ENCODE data around the gene SLC30A4. TPM values are rescaled to one million over a fixed set of nuclear protein-coding genes. Genes with fewer than 3 reads are reported as not detected.

The SLC30A4 gene
- total and polyA plus RNA-seq, 9 donors = 2.5 to 10.9 (median 7.5) TPM

GRCh38 chr15:45441686-45442085 lies 80.9 kb downstream of the SLC30A4 start:
- Histone ChIP-seq H3K9me3 (no peaks in the 10 kb centered on the region), H3K36me3 (no peaks in the 10 kb centered on the region), H3K27ac (no peak overlapping the region), H3K4me1 (ENCODE audit: insufficient read depth) (no peaks in the 10 kb centered on the region), H3K4me3 (no peak overlapping the region), H3K27me3 (no peaks in the 10 kb centered on the region)
- DNase-seq = no peak
- WGBS, 3 donors = 79 to 80% (median 80%) methylated on average over 8 of the region's 8 CpGs
- intact Hi-C loops (cut with DNase I) = no loop called here
- no peak for TF ChIP-seq POLR2A (IDR thresholded peaks at IDR 0.05)
- TF ChIP-seq, protein P1, sequence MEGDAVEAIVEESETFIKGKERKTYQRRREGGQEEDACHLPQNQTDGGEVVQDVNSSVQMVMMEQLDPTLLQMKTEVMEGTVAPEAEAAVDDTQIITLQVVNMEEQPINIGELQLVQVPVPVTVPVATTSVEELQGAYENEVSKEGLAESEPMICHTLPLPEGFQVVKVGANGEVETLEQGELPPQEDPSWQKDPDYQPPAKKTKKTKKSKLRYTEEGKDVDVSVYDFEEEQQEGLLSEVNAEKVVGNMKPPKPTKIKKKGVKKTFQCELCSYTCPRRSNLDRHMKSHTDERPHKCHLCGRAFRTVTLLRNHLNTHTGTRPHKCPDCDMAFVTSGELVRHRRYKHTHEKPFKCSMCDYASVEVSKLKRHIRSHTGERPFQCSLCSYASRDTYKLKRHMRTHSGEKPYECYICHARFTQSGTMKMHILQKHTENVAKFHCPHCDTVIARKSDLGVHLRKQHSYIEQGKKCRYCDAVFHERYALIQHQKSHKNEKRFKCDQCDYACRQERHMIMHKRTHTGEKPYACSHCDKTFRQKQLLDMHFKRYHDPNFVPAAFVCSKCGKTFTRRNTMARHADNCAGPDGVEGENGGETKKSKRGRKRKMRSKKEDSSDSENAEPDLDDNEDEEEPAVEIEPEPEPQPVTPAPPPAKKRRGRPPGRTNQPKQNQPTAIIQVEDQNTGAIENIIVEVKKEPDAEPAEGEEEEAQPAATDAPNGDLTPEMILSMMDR (IDR thresholded peaks at IDR 0.05) = no peak
- no peak for TF ChIP-seq EP300 (IDR thresholded peaks at IDR 0.05)

DNA sequence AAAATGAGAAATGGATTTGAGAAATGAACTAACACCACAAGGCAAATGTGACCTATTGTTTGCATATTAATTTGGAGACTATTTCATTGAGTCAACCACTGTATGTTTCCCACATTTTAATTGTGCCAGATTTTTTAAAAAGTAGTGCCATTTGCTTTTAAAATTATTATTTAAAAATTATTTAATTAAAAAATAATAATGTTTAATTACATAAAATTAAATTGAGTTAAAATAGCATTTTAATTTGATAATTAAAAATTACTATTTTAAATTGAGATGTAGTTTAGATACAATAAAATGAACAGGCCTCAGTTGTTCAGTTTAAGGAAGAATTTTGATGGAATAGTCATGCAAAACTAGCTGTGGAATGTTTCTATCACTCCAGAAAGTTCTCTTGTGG lies 81.5 kb downstream of the SLC30A4 start:
- H3K9me3 ChIP-seq = no peaks in the 10 kb centered on the region
- no peak overlapping the region for H3K4me3 ChIP-seq
- no peaks in the 10 kb centered on the region for H3K4me1 ChIP-seq (ENCODE audit: insufficient read depth)
- intact Hi-C loops (cut with DNase I) = no loop called here
- TF ChIP-seq, protein P1 (IDR thresholded peaks at IDR 0.05) = no peak
- no peak for TF ChIP-seq EP300 (IDR thresholded peaks at IDR 0.05)
- no peak for TF ChIP-seq POLR2A (IDR thresholded peaks at IDR 0.05)
- H3K27me3 ChIP-seq = no peaks in the 10 kb centered on the region
- H3K36me3 ChIP-seq = no peaks in the 10 kb centered on the region
- no peak for DNase-seq
- no peak overlapping the region for H3K27ac ChIP-seq

DNA sequence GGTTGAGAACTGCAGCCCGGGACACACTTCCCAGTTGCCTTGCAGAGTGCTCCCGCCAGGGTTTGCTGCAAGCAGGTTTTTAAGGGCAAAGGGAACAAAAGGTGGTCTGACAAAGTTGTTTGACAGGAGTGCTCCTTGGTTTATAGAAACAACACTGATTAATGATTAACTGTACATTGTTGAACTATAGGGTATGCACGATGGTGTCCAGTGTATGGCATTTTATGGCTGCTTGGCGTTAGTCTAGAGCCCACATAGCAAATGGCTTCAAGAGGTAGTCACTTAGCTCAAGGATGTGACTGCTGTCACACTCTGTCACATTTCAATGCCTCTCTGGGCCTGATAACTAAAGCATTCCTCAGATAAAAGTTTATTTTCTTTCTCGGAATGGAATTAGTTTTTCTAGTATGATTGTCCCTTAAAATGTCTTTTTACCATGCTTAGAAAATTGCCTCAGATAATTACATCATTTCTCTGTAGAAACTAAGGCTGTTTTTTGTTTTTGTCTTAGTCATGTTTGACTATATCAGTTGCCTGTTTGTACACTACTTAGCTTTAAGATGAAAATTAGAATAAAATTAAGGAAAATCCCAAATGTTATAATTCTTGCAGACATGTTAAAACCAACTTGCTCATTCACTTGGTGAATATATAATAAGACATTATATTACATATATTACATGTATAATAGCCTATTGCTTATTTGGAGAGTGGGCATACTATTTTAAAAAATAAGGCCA lies 82.9 kb downstream of the SLC30A4 start:
- H3K36me3 ChIP-seq = no peaks in the 10 kb centered on the region
- no peaks in the 10 kb centered on the region for H3K9me3 ChIP-seq
- TF ChIP-seq, protein P1 (IDR thresholded peaks at IDR 0.05) = no peak
- TF ChIP-seq POLR2A (IDR thresholded peaks at IDR 0.05) (no peak), EP300 (IDR thresholded peaks at IDR 0.05) (no peak)
- no peak overlapping the region for H3K27ac ChIP-seq
- 70 to 74% (median 72%) methylated on average over 5 of the region's 5 CpGs for WGBS, 3 donors
- no peak overlapping the region for H3K4me3 ChIP-seq
- intact Hi-C loops (cut with DNase I) = no loop called here
- H3K27me3 ChIP-seq = no peaks in the 10 kb centered on the region
- no peak for DNase-seq
- no peaks in the 10 kb centered on the region for H3K4me1 ChIP-seq (ENCODE audit: insufficient read depth)

- intact Hi-C loops (cut with DNase I) = no loop called here
- Histone ChIP-seq H3K36me3 (no peaks in the 10 kb centered on the region), H3K27me3 (no peaks in the 10 kb centered on the region), H3K27ac (no peak overlapping the region), H3K4me1 (ENCODE audit: insufficient read depth) (no peaks in the 10 kb centered on the region), H3K9me3 (no peaks in the 10 kb centered on the region), H3K4me3 (no peak overlapping the region)
- 62 to 66% (median 64%) methylated on average over 8 of the region's 8 CpGs for WGBS, 3 donors
- DNase-seq = no peak
- no peak for TF ChIP-seq EP300 (IDR thresholded peaks at IDR 0.05)
- TF ChIP-seq, protein P1 (IDR thresholded peaks at IDR 0.05) = no peak
- no peak for TF ChIP-seq POLR2A (IDR thresholded peaks at IDR 0.05)
These were observed 87.2 kb downstream of the SLC30A4 start for GRCh38 chr15:45435124-45435903.
